HCT116 (cell line): ENCODE data around the gene MOB3B. TPM values are rescaled to one million over a fixed set of nuclear protein-coding genes. Genes with fewer than 3 reads are reported as not detected.

Source experiments
- ATAC-seq: fragments of 200-7000 bp; cut with Tn5 transposase; 2 replicates; pipeline ENCODE4 v1.9.1; 2020; ENCODE audit warnings: mild to moderate bottlenecking, moderate library complexity
- BruUV-seq: library from RNA; stranded (reverse); fragments of 400-500 nt; replicated peaks from 2 replicates; lab custom pipeline; 2021; lab: Mats Ljungman, UMichigan
- CTCF ChIA-PET: fragments of 300-600 bp; sonication (Branson Sonifier 250); formaldehyde crosslinking; loops from one replicate; lab custom pipeline; 2021; ENCODE audit warnings: antibody characterized with exemption; lab: Charles Lee
- POLR2A ChIA-PET: fragments of 300-600, 350-600 bp; sonication (Branson Sonifier 250); formaldehyde crosslinking; loops from one replicate; lab custom pipeline; 2021; ENCODE audit warnings: antibody characterized with exemption; lab: Charles Lee
- RAD21 ChIA-PET, 2 experiments: fragments of 300-600 bp; sonication (Branson Sonifier 250); formaldehyde crosslinking; loops; one replicate each; lab custom pipeline; 2023; ENCODE audit warnings: low total read pairs in 2 of 2; ENCODE audit not compliant: uncharacterized antibody in 2 of 2, unreplicated experiment in 2 of 2, low non-redundant PET in 1 of 2; lab: Charles Lee
- DNase-seq: peaks from one replicate; pipeline ENCODE4 v3.0.0-alpha.2; 2010; ENCODE audit warnings: low read depth, low spot score
- H2AFZ ChIP-seq: fragments of 200-600 bp; shearing (Covaris generic), sonication (generic); 2 replicates; pipeline ENCODE4 v1.6.1; 2017; ENCODE audit warnings: low read depth, mixed run types, mixed read lengths, antibody characterized with exemption, low read length; ENCODE audit not compliant: poor library complexity, severe bottlenecking
- H3K27ac ChIP-seq: 2 replicates; pipeline ENCODE4 v1.5.1; 2012; ENCODE audit warnings: low read depth, low read length
- H3K27me3 ChIP-seq: fragments of 200-600 bp; sonication (generic); 2 replicates; pipeline ENCODE4 v1.6.1; 2016; ENCODE audit warnings: mixed run types, low read length, mixed read lengths; ENCODE audit not compliant: insufficient read depth
- H3K36me3 ChIP-seq, 2 experiments: fragments of 200-500 bp in 1 of 2; fragments of 200-600 bp in 1 of 2; sonication (Bioruptor generic) in 1 of 2; sonication (generic) in 1 of 2; 2 replicates each; pipeline versions ENCODE4 v1.5.1 to v1.6.1; 2014 to 2016; ENCODE audit warnings: low read length in 2 of 2, inconsistent platforms in 1 of 2, mixed read lengths in 1 of 2, mixed run types in 1 of 2; ENCODE audit not compliant: insufficient read depth in 2 of 2, control insufficient read depth in 1 of 2
- H3K4me1 ChIP-seq, 2 experiments: fragments of 200-600 bp in 1 of 2; sonication (generic) in 1 of 2; 2 replicates each; pipeline versions ENCODE4 v1.5.1 to v1.6.1; 2012 to 2017; ENCODE audit warnings: low read length in 2 of 2, inconsistent platforms in 1 of 2, mild to moderate bottlenecking in 1 of 2, mixed read lengths in 1 of 2, mixed run types in 1 of 2, moderate library complexity in 1 of 2; ENCODE audit not compliant: insufficient read depth in 2 of 2, control insufficient read depth in 1 of 2
- H3K4me2 ChIP-seq: fragments of 200-600 bp; sonication (generic); 2 replicates; pipeline ENCODE4 v1.6.1; 2017; ENCODE audit warnings: mixed run types, low read length, mixed read lengths
- H3K4me3 ChIP-seq, 2 experiments: fragments of 200-600 bp in 1 of 2; sonication (generic) in 1 of 2; replicated peaks in 1 of 2; 2 replicates each; pipeline ENCODE4 v1.5.1; 2011 to 2016; ENCODE audit warnings: low read length in 2 of 2, control low read depth in 1 of 2, low read depth in 1 of 2, mild to moderate bottlenecking in 1 of 2, mixed read lengths in 1 of 2, mixed run types in 1 of 2
- H3K79me2 ChIP-seq: fragments of 200-600 bp; sonication (generic); 2 replicates; pipeline ENCODE4 v1.6.1; 2017; ENCODE audit warnings: mild to moderate bottlenecking, mixed run types, low read length, moderate library complexity, mixed read lengths; ENCODE audit not compliant: insufficient read depth
- H3K9ac ChIP-seq: fragments of 200-600 bp; sonication (generic); 2 replicates; pipeline ENCODE4 v1.6.1; 2016; ENCODE audit warnings: low read length, mixed read lengths
- H3K9me2 ChIP-seq: fragments of 200-600 bp; sonication (generic), shearing (Covaris generic); 2 replicates; pipeline ENCODE4 v1.6.1; 2017; ENCODE audit warnings: mixed run types, mild to moderate bottlenecking, moderate library complexity; ENCODE audit not compliant: insufficient read depth
- H3K9me3 ChIP-seq, 2 experiments: fragments of 200-500 bp in 1 of 2; fragments of 200-600 bp in 1 of 2; sonication (Bioruptor generic) in 1 of 2; sonication (generic) in 1 of 2; 2 replicates each; pipeline ENCODE4 v1.6.1; 2014 to 2017; ENCODE audit warnings: low read length in 2 of 2, mixed read lengths in 2 of 2, inconsistent platforms in 1 of 2, low read depth in 1 of 2, mild to moderate bottlenecking in 1 of 2, mixed run types in 1 of 2, moderate library complexity in 1 of 2; ENCODE audit not compliant: control insufficient read depth in 1 of 2, insufficient read depth in 1 of 2
- H4K20me1 ChIP-seq: fragments of 200-600 bp; sonication (generic), shearing (Covaris generic); 2 replicates; pipeline ENCODE4 v1.6.1; 2017; ENCODE audit warnings: mixed run types, mild to moderate bottlenecking, moderate library complexity; ENCODE audit not compliant: insufficient read depth
- ATF3 ChIP-seq: IDR thresholded peaks from 2 replicates; pipeline ENCODE4 v1.6.1; 2012
- CEBPB ChIP-seq: IDR thresholded peaks from 2 replicates; pipeline ENCODE4 v1.6.1; 2012; ENCODE audit warnings: low read depth
- CTCF ChIP-seq, 3 experiments: fragments of 200-600 bp in 1 of 3; sonication (generic) in 1 of 3; IDR thresholded peaks in 2 of 3; conservative IDR thresholded peaks in 1 of 3; 2 replicates each; pipeline ENCODE4 v1.5.1; 2012 to 2017; ENCODE audit warnings: low read depth in 2 of 3, low read length in 2 of 3, antibody characterized with exemption in 1 of 3, borderline replicate concordance in 1 of 3, control low read depth in 1 of 3, mild to moderate bottlenecking in 1 of 3, mixed read lengths in 1 of 3, mixed run types in 1 of 3, moderate library complexity in 1 of 3; ENCODE audit not compliant: insufficient read depth in 1 of 3
- EGR1 ChIP-seq: IDR thresholded peaks from 2 replicates; pipeline ENCODE4 v1.6.1; 2012; ENCODE audit warnings: low read depth
- ELF1 ChIP-seq: IDR thresholded peaks from 2 replicates; pipeline ENCODE4 v1.6.1; 2012; ENCODE audit warnings: low read depth, borderline replicate concordance
- FOSL1 ChIP-seq: IDR thresholded peaks from 2 replicates; pipeline ENCODE4 v1.6.1; 2012; ENCODE audit warnings: low read depth
- JUND ChIP-seq: IDR thresholded peaks from 2 replicates; pipeline ENCODE4 v1.6.1; 2012
- POLR2AphosphoS5 ChIP-seq: IDR thresholded peaks from 2 replicates; pipeline ENCODE4 v1.6.1; 2011; ENCODE audit warnings: mild to moderate bottlenecking, low read depth, low read length, moderate library complexity
- RAD21 ChIP-seq: IDR thresholded peaks from 2 replicates; pipeline ENCODE4 v1.6.1; 2012; ENCODE audit warnings: low read depth, mild to moderate bottlenecking
- REST ChIP-seq: IDR thresholded peaks from 2 replicates; pipeline ENCODE4 v1.6.1; 2012; ENCODE audit warnings: low read depth
- TCF7L2 ChIP-seq: IDR thresholded peaks from 2 replicates; pipeline ENCODE4 v1.7.0; 2011; ENCODE audit warnings: borderline replicate concordance, inconsistent platforms; ENCODE audit not compliant: insufficient read depth, insufficient read length; ENCODE audit errors: extremely low read depth
- ZBTB33 ChIP-seq: IDR thresholded peaks from 2 replicates; pipeline ENCODE4 v1.6.1; 2011; ENCODE audit warnings: mild to moderate bottlenecking, low read length, moderate library complexity; ENCODE audit not compliant: insufficient replicate concordance; ENCODE audit errors: extremely low read depth
- intact Hi-C: fragments of 100-400 bp; cut with micrococcal nuclease; formaldehyde crosslinking; loops from 2 replicates; pipeline ENCODE4 v1.10.0; 2022
- total RNA-seq: library from RNA; stranded (reverse); gene quantifications from one replicate; pipeline ENCODE4 v1.2.1, GENCODE V29; 2021; ENCODE audit not compliant: unreplicated experiment

The MOB3B gene
- total RNA-seq, 1 experiment from 2014 or later = 1.2 TPM

- Histone ChIP-seq H3K4me2 (no peak overlapping the region), H3K4me1 (no peaks in the 10 kb centered on the region), H3K9me2 (no peaks in the 10 kb centered on the region), H3K79me2 (no peaks in the 10 kb centered on the region), H4K20me1 (no peaks in the 10 kb centered on the region), H3K36me3 (no peaks in the 10 kb centered on the region), H3K27me3 (no peaks in the 10 kb centered on the region), H3K9me3 (no peaks in the 10 kb centered on the region), H2AFZ (no peak overlapping the region), H3K9ac (no peak overlapping the region), H3K27ac (no peak overlapping the region), H3K4me3 (no peak overlapping the region)
- CTCF ChIA-PET = no interaction called here
- TF ChIP-seq TCF7L2 (no peak), ELF1 (no peak), CTCF (IDR thresholded peaks at IDR 0.05 in 2 of 3, conservative IDR thresholded peaks at IDR 0.05 in 1 of 3; ENCODE audit: borderline replicate concordance in 1 of 3, insufficient read depth in 1 of 3, low read depth in 2 of 3, low read length in 2 of 3) (no peak), REST (no peak), ATF3 (no peak), ZBTB33 (no peak), CEBPB (no peak), POLR2AphosphoS5 (no peak), JUND (no peak), RAD21 (no peak), FOSL1 (no peak), EGR1 (no peak)
- BruUV-seq = no TSS peak
- ATAC-seq = no peak
- intact Hi-C loops = no loop called here
- POLR2A ChIA-PET = no interaction called here
- RAD21 ChIA-PET = no interaction called here
- DNase-seq = no peak
Observed at GRCh38 chr9:27518809-27519208, 10.8 kb downstream of the MOB3B start.
